Subcutaneous adipose tissue (tissue), 4 donors: ENCODE results near the gene MAGEA4. TPM values are rescaled to one million over a fixed set of nuclear protein-coding genes. Genes with fewer than 3 reads are reported as not detected.

ENCODE experiments used
- total RNA-seq, 4 donors: library from RNA; depleted of rRNA; stranded (reverse); fragments of >200 nt; gene quantifications; one replicate each; pipeline ENCODE4 v1.1.0, GENCODE V29; 2016
- TF ChIP-seq, protein P1 (sequence below): fragments of 450-650 bp; IDR thresholded peaks from one replicate; pipeline ENCODE4 v1.5.1; 2016; ENCODE audit warnings: low read depth, mild to moderate bottlenecking, control low read depth, antibody characterized with exemption, moderate library complexity

Gene MAGEA4, protein sequence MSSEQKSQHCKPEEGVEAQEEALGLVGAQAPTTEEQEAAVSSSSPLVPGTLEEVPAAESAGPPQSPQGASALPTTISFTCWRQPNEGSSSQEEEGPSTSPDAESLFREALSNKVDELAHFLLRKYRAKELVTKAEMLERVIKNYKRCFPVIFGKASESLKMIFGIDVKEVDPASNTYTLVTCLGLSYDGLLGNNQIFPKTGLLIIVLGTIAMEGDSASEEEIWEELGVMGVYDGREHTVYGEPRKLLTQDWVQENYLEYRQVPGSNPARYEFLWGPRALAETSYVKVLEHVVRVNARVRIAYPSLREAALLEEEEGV
- not detected for total RNA-seq

DNA sequence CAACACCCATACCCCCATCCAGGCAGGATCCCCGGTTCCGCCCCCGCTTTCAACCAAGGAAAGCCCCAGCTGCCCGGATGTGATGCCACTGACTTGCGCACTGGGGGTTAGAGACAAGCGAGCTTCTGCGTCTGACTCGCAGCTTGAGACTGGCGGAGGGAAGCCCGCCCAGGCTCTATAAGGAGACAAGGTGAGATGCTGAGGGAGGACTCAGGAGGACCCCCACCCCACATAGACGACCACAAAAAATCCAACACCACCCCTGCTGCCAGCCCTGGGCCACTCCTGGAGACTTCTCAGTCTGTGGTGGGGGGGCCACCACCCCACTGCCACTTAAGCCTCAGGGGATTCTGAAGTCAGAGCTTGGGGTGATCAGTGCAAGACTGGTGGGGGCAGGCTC lies at the start of gene MAGEA4:
TSS of gene MAGEA4 (plus strand) at position 110 of the 400 bp plus-strand sequence. CDS start 10,776 bp downstream, outside the sequence.
- TF ChIP-seq, protein P1, sequence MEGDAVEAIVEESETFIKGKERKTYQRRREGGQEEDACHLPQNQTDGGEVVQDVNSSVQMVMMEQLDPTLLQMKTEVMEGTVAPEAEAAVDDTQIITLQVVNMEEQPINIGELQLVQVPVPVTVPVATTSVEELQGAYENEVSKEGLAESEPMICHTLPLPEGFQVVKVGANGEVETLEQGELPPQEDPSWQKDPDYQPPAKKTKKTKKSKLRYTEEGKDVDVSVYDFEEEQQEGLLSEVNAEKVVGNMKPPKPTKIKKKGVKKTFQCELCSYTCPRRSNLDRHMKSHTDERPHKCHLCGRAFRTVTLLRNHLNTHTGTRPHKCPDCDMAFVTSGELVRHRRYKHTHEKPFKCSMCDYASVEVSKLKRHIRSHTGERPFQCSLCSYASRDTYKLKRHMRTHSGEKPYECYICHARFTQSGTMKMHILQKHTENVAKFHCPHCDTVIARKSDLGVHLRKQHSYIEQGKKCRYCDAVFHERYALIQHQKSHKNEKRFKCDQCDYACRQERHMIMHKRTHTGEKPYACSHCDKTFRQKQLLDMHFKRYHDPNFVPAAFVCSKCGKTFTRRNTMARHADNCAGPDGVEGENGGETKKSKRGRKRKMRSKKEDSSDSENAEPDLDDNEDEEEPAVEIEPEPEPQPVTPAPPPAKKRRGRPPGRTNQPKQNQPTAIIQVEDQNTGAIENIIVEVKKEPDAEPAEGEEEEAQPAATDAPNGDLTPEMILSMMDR = no peak

DNA sequence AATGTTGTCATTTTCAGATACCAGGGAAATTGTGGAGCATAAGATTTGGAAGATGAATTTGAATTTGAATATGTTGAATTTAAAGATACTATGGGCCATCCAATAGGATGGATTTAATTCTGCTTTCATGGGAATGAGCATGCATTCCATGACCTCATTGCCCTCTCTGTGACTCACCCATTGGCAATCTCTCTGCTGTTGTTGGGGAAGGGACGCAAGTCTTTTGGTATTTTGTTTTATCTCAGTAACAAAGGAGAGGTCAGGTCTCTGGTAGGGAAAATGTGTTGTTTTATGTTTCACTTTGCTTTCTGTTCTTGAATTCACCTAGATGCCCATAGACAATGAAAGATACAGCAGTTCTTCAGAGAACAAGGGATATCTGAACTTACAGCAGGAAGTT lies 42.1 kb upstream of the MAGEA4 start:
- TF ChIP-seq, protein P1 = no peak

DNA sequence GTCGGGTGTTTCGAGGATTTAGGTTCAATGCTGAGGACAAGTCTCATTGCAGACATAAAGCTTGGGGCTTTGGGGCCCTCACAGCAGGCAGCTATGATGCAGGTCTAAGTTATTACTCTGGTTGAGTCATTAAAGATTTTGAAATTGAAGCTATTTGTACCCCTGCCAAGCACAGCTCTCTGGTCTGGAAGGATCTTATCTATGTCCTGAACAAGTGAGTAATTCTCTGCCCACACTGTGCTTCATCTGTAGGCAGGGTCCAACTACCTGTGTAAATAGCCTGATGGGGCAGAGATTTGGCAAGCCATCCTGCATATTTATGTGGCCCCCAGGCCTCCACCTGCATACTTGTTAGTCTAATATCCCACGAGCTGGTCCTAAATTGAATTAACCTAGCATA lies 41.4 kb upstream of the MAGEA4 start:
- TF ChIP-seq, protein P1 = no peak

DNA sequence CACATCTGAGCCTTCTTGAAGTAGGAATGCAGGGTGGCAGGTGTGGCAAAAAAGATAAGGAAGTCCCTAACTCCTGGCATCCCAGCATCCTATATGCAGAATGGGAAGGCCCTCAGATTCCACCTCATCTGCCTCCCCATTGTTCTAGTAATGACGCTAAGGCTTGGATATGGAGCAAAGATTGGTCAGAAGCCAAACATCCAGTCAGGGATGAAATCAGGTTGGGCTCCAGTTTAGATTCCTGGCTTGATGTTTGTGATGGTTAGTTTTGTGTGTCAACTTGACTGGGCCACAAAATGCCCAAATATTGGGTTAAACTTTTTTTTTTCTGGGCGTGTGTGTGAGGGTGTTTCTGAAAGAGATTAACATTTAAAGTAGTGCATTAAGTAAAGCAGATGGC lies 39.6 kb upstream of the MAGEA4 start:
- TF ChIP-seq, protein P1 = no peak

DNA sequence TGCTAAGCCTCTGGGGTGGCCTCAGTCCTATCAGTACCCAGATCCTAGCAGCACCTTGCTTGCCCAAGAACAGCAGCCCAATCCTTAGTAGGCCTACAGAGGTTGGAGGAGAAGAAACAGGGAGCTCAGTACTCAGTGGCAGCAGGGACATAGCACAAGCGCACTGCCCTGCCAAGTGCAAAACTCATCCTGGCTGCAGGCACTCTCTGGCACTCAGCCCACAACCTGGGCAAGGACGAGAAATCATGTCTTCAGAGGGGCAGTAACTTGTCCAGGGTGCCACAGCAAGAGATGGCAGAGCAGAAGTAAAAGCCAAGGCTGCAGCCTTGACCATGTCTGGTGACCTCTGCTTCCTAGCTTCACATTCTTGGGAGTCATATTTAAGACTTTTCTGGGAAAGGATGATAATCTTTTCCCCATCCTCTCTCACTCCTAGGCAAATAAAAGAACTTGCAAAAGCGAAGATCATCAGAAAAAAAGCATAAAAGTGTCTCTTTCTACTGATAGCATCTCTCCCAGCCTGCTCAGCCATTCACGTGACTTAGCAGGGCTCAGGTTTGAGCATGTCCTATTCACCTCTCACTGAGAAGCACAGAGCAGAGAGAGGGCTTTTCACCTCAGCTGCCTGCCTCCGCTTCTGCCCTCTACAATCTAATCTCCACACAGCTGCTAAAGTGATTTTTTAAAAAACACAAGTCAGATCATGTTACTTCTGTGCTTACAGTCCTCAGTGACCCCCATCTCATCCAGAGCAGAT lies 37.2 kb upstream of the MAGEA4 start:
- TF ChIP-seq, protein P1 = no peak

DNA sequence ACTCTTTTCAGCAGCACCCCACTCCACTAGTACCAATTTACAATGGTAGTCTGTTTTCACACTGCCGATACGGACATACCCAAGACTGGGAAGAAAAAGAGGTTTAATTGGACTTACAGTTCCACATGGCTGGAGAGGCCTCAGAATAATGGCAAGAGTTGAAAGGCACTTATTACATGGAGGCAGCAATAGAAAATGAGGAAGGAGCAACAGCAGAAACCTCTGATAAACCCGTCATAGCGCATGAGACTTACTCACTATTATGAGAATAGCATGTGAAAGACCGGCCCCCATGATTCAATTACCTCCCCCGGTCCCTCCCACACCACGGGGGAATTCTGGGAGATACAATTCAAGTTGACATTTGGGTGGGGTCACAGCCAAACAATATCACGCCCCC lies 34.1 kb upstream of the MAGEA4 start:
- TF ChIP-seq, protein P1 = no peak

DNA sequence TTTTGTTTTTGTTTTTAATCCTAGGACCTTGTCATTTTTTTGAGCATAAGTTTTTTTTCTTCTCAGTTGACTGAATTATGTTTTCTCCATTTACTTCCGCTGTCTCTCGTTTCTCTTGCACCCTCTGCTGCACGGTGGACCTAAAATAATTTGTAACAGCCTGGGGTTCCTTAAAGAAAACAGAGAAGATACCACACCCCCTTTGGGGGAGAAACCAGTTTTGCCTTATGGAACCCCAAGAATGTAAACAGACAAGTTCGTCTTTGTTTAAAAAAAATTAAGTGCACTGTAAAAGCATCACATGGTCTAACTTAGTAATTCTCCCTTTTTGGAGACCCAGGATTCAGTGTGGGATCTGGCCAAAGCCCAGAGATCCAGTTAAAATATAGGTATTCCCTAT lies 32.8 kb upstream of the MAGEA4 start:
- TF ChIP-seq, protein P1 = no peak
